HG03039 (cell line): ENCODE measurements around the gene DDIT3.
"Not testable (repeated sequence)": the region's sequence is repeated elsewhere in the genome, so short reads cannot be mapped to it uniquely, and the experiment has no call there.

Experiments used
- ATAC-seq: cut with Tn5 transposase; IDR thresholded peaks from one replicate; pipeline ENCODE4 v1.9.1; 2021; ENCODE audit warnings: mild to moderate bottlenecking, moderate library complexity; ENCODE audit not compliant: unreplicated experiment

DDIT3 gene

DNA sequence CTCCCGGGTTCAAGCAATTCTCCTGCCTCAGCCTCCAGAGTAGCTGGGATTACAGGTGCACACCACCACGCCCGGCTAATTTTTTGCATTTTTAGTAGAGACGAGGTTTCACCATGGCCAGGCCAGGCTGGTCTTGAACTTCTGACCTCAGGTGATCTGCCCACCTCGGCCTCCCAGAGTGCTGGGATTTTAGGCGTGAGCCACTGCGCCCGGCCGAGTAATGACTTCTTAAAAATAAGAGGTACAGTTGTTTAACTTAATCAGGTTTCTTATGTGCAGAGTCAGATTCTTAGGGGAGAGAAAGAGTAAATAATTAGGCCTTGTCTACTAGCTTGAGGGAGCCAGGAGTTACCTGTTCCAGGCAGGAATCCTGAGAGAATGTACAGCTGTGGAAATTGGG lies 6.1 kb downstream of the DDIT3 start:
- ATAC-seq = not testable (repeated sequence)

DNA sequence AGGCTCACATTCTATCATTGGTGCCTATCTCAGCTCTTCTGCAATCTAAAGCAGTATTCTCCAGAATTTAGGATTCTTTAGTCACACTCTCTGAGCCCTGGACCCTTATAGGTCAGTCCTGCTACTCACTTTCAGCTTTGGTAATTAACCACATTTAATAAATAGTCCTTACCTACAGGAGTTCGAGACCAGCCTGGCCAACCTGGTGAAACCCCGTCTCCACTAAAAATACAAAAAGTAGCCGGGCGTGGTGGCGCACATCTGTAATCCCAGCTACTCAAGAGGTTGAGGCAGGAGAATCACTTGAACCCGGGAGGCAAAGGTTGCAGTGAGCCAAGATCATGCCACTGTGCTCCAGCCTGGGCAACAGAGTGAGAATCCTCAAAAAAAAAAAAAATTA lies 6.6 kb downstream of the DDIT3 start:
- not testable (repeated sequence) for ATAC-seq

DNA sequence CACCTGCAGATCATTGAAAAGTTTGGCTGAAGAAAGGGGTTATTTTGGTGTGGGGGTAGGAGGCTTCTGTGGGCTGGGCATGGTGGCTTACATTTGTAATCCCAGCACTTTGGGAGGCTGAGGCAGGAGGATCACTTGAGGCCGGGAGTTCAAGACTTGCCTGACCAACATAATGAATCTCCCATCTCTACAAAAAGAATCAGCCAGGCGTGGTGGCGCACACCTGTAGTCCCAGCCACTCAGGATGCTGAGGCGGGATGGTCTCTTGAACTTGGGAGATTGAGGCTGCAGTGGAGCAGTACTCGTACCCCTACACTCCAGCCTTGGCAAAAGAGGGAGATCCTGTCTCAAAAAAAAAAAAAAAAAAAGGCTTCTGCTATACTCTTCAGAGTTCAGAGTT lies 7.0 kb downstream of the DDIT3 start:
- no peak for ATAC-seq

DNA sequence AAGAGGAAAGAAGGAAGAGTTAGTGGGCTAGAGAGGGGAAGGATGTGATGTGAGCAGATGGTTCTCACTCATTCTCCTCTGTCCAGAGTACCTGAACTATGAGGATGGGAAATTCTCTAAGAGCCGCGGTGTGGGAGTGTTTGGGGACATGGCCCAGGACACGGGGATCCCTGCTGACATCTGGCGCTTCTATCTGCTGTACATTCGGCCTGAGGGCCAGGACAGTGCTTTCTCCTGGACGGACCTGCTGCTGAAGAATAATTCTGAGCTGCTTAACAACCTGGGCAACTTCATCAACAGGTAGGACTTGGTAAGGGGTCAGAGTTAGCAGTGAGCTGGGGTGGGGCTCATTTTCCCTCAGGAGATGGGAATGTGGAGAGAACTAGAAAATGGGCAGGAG lies 7.6 kb downstream of the DDIT3 start:
- ATAC-seq = no peak

DNA sequence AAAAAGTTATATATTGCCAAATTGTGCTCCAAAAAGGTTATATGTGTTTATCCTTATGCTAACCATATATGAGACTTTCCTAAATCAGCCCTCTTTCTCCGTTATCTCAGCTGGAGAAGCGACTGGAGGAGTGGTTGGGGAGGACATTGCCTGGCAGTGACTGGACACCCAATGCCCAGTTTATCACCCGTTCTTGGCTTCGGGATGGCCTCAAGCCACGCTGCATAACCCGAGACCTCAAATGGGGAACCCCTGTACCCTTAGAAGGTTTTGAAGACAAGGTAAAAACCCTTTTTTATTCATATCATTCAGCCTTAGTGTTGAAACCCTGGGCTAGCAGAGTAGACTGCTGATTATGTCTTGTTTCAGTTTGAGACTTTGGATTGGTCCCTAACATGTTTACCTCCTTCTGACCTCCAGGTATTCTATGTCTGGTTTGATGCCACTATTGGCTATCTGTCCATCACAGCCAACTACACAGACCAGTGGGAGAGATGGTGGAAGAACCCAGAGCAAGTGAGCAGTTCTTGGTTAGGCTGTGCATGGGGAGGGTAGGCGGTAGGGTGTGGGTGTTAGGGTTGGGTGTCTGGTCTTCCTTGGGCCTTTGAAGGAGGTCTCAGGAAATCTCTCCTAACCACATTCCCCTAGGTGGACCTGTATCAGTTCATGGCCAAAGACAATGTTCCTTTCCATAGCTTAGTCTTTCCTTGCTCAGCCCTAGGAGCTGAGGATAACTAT lies 8.6 kb downstream of the DDIT3 start:
- ATAC-seq = no peak

DNA sequence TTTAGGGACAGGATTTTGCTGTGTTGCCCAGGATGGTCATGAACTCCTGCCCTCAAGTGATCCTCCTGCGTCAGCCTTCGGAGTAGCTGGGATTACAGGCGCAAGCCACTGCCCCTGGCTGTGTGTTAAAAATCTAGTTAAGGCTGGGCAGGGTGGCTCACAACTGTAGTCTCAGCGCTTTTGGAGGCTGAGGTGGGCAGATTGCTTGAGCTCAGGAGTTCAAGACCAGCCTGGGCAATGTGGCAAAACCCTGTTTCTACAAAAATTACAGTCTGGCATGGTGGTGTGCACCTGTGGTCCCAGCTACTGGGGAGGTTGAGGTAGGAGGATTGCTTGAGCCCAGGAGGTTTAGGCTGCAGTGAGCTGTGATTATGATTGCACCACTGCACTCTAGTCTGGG lies 9.2 kb downstream of the DDIT3 start:
- no peak for ATAC-seq

DNA sequence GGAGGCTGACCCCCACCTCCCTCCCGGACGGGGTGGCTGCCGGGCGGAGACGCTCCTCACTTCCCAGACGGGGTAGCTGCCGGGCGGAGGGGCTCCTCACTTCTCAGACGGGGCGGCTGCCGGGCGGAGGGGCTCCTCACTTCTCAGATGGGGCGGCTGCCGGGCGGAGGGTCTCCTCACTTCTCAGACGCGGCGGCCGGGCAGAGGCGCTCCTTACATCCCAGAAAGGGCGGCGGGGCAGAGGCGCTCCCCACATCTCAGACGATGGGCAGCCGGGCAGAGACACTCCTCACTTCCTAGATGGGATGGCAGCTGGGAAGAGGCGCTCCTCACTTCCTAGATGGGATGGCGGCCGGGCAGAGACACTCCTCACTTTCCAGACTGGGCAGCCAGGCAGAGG lies 12.5 kb downstream of the DDIT3 start:
- ATAC-seq = not testable (repeated sequence)

DNA sequence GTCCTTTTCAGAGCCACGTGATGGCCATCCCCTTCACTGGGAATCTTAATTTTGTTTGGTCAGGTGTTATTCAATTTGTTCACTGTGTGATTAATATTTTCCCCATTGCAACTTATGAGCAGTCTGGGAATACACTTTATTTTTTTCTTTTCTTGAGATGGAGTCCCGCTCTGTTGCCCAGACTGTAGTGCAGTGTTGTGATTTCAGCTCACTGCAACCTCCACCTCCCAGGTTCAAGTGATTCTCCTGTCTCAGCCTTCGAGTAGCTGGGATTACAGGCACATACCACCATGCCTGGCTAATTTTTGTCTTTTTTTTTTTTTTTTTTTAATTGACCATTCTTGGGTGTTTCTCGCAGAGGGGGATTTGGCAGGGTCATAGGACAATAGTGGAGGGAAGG lies 13.8 kb downstream of the DDIT3 start:
- ATAC-seq = not testable (repeated sequence)

DNA sequence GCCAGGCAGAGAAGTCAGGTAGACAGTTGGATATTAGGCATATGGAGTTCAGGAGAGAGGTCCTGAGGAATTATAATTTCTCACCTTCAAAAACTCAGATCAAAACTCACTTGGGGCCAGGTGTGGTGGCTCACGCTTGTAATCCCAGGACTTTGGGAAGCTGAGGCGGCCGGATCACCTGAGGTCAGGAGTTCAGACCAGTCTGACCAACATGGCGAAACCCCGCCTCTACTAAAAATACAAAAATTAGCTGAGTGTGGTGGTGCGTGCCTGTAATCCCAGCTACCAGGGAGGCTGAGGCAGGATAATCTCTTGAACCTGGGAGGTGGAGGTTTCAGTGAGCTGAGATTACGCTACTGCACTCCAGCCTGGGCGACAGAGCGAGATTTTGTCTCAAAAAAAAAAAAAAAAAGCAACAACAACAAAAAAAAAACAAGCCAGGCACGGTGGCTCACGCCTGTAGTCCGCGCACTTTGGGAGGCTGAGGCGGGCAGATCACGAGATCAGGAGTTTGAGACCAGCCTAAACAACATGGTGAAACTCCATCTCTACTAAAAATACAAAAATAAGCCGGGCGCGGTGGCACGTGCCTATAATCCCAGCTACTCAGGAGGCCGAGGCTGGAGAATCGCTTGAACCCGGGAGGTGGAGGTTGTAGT lies 17.9 kb downstream of the DDIT3 start:
- not testable (repeated sequence) for ATAC-seq

DNA sequence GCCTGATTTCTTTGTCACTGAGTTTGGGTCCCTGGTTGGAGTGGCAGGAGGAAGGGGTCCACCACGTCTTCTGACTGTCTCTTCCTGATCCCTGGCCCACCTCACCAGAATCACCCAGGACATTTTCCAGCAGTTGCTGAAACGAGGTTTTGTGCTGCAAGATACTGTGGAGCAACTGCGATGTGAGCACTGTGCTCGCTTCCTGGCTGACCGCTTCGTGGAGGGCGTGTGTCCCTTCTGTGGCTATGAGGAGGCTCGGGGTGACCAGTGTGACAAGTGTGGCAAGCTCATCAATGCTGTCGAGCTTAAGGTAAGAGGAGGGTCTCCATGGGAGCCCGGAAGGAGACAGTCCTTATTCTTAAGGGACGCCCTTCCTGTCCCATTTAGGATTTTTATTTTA lies 20.1 kb downstream of the DDIT3 start:
- no peak for ATAC-seq

DNA sequence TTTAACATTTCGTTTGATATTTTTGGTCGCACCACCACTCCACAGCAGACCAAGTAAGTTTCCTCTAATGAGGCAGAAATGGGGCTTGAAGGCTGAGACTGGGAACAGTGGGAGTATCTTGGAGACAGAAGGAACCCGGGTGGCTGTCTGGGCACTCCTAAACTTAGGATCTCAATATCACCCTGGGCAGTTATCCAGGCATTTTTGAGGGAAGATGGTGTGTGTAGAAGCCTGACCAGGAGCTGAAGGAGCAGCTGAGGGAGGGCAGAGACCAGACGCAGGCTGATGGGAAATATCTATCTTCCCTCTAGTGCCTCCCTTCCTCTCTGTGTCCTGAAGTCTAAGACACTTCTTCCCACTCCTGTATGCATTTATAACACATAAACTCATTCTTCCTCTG lies 21.7 kb downstream of the DDIT3 start:
- no peak for ATAC-seq

DNA sequence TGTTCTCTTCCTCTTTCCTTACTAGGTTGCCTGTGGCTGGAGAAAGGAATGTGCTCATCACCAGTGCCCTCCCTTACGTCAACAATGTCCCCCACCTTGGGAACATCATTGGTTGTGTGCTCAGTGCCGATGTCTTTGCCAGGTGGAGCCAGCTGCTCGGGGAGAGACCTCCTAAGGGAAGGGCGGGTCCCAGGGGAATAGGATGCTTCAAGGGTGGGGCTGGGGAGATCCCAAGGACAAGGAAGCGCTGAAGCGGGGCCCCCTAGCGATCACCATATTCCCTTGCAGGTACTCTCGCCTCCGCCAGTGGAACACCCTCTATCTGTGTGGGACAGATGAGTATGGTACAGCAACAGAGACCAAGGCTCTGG lies 22.2 kb downstream of the DDIT3 start:
- ATAC-seq = no peak

DNA sequence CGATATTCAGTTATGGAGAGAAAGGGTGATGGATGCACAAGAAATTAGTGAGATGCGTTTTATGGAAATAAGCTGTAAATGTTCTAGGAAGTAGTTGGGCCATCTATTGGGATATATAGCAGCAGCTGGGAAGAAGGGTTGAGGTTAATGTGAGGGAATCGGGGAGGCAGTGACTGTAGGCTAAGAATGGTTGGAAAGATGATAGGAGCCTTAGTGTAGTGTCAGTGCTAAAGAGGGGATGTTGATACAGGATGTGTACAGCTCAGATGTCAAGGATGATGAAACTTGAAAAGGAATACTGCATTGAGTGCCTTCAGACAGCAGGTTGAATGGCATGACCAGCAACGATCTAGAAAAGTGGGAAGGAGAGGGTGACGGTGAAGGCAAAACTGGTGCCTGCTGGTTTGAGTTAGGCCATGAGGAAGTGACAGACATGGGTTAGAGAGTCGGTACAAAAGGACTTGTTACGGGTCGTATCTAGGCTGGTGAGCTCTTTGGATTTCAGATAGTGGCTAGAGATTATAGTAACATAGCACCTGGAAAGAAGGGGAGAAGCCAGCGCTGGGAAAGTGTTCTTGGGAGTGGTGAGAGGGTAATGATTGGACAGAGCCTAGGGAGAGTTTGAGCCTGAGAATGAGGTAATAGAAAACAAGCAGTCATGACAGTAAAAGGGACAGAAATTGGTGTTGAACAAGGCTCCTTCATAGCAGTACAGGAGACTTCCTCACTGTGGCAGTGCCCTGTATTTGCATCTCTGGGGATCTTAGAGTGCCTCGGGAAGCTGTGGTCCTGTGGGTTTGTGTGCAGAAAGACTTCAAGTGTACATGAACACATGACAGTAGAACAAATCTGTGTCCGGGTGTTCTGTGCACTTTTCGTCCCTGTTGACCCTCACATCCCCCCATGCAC lies 22.8 kb downstream of the DDIT3 start:
- ATAC-seq = no peak

DNA sequence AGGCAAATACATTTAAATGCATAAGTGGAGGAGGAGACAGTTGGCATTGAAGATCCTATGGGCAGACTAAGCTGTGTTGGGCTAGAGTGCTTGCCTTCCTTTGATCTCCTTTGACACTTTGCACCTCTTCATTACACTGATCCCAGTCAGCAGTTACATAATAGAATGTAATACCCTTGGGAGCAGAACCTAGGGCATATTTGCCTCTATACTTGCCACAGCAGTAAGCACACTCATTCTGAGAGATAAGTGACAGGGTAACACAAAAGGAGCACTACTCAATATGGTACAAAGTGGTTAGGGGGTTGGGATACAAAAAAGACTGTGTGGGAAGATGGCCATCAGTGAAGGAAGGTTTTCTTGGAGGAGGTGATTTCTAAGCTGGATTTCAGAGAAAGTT lies 23.5 kb downstream of the DDIT3 start:
- ATAC-seq = no peak

DNA sequence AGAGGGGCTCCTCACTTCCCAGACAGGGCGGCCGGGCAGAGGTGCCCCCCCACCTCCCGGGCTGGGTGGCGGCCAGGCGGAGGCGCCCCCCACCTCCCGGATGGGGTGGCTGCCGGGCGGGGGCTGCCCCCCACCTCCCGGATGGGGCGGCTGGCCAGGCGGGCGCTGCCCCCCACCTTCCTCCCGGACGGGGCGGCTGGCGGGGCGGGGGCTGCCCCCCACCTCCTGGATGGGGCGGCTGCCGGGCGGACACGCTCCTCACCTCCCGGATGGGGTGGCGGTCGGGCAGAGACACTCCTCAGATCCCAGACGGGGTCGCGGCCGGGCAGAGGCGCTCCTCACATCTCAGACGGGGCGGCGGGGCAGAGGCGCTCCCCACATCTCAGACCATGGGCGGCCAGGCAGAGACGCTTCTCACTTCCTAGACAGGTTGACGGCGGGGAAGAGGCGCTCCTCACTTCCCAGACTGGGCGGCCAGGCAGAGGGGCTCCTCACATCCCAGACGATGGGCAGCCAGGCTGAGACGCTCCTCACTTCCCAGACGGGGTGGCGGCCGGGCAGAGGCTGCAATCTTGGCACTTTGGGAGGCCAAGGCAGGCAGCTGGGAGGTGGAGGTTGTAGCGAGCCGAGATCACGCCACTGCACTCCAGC lies 25.1 kb downstream of the DDIT3 start:
- not testable (repeated sequence) for ATAC-seq

DNA sequence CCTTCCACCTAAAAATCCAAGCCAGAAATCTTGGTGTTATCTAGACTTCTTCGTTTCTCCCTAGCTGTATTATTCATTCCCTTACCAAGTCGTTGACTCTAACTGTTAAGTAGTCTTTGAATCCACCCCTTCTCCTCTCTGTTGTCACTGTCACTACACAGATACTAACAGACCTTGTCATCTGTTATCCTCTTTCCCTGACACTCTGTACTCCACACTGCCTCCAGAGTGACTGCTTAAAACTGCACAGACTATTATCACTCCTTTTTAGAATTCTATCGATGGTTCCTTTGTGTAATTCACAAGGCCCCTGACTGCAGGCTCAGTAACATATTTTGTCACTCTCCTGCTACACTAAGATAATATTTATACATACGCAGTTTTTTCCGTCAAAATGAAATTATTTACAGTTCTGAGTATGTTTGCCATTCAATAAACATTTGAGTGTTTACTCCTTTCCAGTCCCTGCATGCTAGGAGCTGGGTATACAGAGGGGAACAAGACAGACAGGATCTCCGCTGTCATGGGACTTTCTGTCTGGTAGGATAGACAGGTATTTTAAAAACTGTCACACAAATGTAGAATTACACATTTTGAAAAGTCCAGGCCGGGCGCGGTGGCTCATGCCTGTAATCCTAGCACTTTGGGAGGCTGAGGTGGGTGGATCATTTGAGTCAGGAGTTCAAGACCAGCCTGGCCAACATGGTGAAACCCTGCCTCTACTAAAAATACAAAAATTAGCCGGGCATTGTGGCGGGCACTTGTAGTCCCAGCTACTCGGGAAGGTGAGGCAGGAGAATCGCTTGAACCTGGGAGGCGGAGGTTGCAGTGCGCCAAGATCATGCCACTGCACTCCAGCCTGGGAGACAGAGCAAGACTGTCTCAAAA lies 28.7 kb downstream of the DDIT3 start:
- ATAC-seq = no peak

DNA sequence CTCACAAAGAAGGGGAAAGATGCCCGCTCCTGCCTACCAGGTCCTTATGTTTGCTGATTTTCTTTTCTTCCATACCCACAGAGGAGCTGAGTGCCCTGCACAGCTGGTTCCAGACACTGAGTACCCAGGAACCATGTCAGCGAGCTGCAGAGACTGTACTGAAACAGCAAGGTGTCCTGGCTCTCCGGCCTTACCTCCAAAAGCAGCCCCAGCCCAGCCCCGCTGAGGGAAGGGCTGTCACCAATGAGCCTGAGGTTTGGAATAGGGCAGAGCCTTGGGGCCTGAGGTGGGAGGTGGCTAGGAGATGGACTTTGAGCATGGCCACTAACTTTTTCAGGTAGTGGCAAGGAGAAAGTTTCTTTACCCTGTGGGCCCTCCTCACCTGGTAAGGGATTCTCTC lies 30.2 kb downstream of the DDIT3 start:
- ATAC-seq = no peak

DNA sequence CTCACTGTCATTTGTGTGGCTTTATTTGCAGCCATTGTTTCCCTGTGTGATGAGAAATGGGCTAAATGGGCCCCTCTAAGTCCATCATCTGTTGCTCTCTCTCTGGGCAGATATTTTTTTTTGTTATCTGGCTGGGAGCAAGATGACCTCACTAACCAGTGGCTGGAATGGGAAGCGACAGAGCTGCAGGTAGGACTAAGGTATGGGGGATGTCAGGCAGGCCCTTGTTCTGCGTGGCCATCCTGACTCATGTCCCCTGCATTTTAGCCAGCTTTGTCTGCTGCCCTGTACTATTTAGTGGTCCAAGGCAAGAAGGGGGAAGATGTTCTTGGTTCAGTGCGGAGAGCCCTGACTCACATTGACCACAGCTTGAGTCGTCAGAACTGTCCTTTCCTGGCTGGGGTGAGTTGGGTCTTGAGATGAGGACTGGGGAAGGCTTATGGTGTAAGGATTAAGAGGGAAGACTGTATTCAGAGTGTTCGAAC lies 31.1 kb downstream of the DDIT3 start:
- ATAC-seq = no peak

DNA sequence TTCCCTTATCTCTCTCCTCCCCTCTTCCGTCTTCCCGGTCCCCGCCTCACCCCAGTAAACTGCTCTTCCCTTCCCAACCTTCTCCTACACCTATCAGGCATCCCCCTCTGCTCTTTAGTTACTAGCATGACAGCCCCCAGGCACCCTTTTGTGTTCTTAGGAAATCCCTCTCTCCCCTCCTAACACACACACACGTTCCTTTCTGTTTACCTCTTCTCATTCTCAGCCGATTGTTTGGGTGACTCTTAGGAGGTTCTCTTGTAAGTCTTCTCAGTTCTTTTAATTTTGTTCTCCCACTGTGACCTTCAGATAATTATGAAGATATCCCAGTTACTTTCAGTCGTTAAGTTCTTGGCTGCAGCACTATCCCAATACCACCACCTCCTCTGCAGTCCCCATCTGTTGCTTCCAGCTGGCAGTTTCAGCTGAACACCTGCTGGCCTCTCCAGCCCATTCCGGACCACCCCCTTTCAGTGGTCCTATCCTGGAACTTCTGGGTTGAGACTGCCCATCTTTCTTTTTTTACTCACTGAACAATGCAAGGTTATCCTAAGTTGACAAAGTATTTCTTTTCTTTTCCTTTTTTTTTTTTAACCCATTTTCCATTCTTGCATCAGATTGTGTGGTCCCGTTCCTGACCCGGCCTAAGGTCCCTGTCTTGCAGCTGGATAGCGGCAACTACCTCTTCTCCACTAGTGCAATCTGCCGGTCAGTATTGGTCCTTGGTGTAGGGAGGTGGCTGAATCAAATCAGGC lies 31.7 kb downstream of the DDIT3 start:
- no peak for ATAC-seq
